Breast epithelium (tissue), 4 donors: Measurements from ENCODE around the gene TECPR1. TPM values are rescaled to one million over a fixed set of nuclear protein-coding genes. Genes with fewer than 3 reads are reported as not detected.

ENCODE experiments used
- DNase-seq, 2 donors: peaks; one replicate each; pipeline ENCODE4 v3.0.0-alpha.2; 2019; ENCODE audit warnings: low spot score in 2 of 2
- H3K27ac ChIP-seq, 2 donors: fragments of 200-600 bp; sonication (generic) in 1 of 2; one replicate each; pipeline ENCODE4 v1.5.1; 2016 to 2019; ENCODE audit warnings: mild to moderate bottlenecking in 1 of 2
- H3K27me3 ChIP-seq, 2 donors: fragments of 200-600 bp; sonication (generic) in 1 of 2; one replicate each; pipeline versions ENCODE4 v1.5.1 to v1.6.0; 2017 to 2019; ENCODE audit warnings: control low read depth in 1 of 2, mild to moderate bottlenecking in 1 of 2
- H3K36me3 ChIP-seq: fragments of 200-600 bp; one replicate; pipeline ENCODE4 v1.5.1; 2019
- H3K4me1 ChIP-seq, 2 donors: fragments of 200-600 bp; sonication (generic); one replicate each; pipeline ENCODE4 v1.5.1; 2016 to 2019; ENCODE audit warnings: control low read depth in 1 of 2
- H3K4me3 ChIP-seq, 3 donors: fragments of 200-600 bp; sonication (generic); 1 replicate in 2 of 3; 2 replicates in 1 of 3; pipeline ENCODE4 v1.5.1; 2016 to 2019; ENCODE audit warnings: mild to moderate bottlenecking in 3 of 3, moderate library complexity in 2 of 3
- H3K9me3 ChIP-seq, 2 donors: fragments of 200-600 bp; sonication (generic) in 1 of 2; one replicate each; pipeline ENCODE4 v1.5.1; 2016 to 2019; ENCODE audit warnings: control low read depth in 1 of 2
- CTCF ChIP-seq, 3 donors: fragments of 450-650 bp; IDR thresholded peaks; one replicate each; pipeline ENCODE4 v1.5.1; 2016 to 2017; ENCODE audit warnings: antibody characterized with exemption in 3 of 3, mild to moderate bottlenecking in 3 of 3, moderate library complexity in 3 of 3
- POLR2A ChIP-seq: fragments of 450-650 bp; IDR thresholded peaks from one replicate; pipeline ENCODE4 v1.6.1; 2016; ENCODE audit warnings: antibody characterized with exemption, mild to moderate bottlenecking, moderate library complexity
- POLR2AphosphoS5 ChIP-seq, 3 donors: sonication (generic); formaldehyde crosslinking; IDR thresholded peaks; one replicate each; pipeline ENCODE4 v1.6.1; 2017; ENCODE audit warnings: antibody characterized with exemption in 3 of 3
- intact Hi-C: fragments of 100-400 bp; cut with DNase I; formaldehyde crosslinking; loops from one replicate; pipeline ENCODE4 v1.15.1; 2023; ENCODE audit warnings: low total_unique reads
- total RNA-seq, 3 donors: library from RNA; depleted of rRNA; stranded (reverse); fragments of >200 nt; gene quantifications; one replicate each; pipeline ENCODE4 v1.1.0, GENCODE V29; 2016

TECPR1 gene
- total RNA-seq, 3 donors from 2014 or later, result 14.7 to 29.7 (median 28.8) TPM

GRCh38 chr7:98210513-98211220, 41.4 kb downstream of the TECPR1 start:
- intact Hi-C loops, result no loop called here
- no peak for DNase-seq
- H3K27ac ChIP-seq, result no peak overlapping the region
- H3K4me1 ChIP-seq, result no peaks in the 10 kb centered on the region
- H3K4me3 ChIP-seq, result peak overlapping the region in 2 of 3 donors; percentile 44 to 65
- H3K27me3 ChIP-seq, result no peaks in the 10 kb centered on the region
- H3K36me3 ChIP-seq, result no peaks in the 10 kb centered on the region
- H3K9me3 ChIP-seq, result no peaks in the 10 kb centered on the region
- TF ChIP-seq POLR2A (no peak), POLR2AphosphoS5 (IDR thresholded peaks at IDR 0.05) (no peak)

GRCh38 chr7:98209166-98209920, 42.7 kb downstream of the TECPR1 start:
- Histone ChIP-seq H3K4me3 (no peak overlapping the region), H3K4me1 (no peaks in the 10 kb centered on the region), H3K9me3 (no peaks in the 10 kb centered on the region), H3K27me3 (no peaks in the 10 kb centered on the region), H3K36me3 (no peaks in the 10 kb centered on the region), H3K27ac (no peak overlapping the region)
- TF ChIP-seq CTCF (IDR thresholded peaks at IDR 0.05) (no peak), POLR2AphosphoS5 (IDR thresholded peaks at IDR 0.05) (no peak), POLR2A (no peak)
- intact Hi-C loops, result no loop called here
- no peak for DNase-seq

GRCh38 chr7:98206451-98207330, 45.3 kb downstream of the TECPR1 start:
- H3K4me3 ChIP-seq, result no peak overlapping the region
- TF ChIP-seq POLR2AphosphoS5 (IDR thresholded peaks at IDR 0.05) (no peak), POLR2A (no peak), CTCF (IDR thresholded peaks at IDR 0.05) (no peak)
- no peaks in the 10 kb centered on the region for H3K4me1 ChIP-seq
- no peaks in the 10 kb centered on the region for H3K27me3 ChIP-seq
- no peaks in the 10 kb centered on the region for H3K9me3 ChIP-seq
- no peak overlapping the region for H3K27ac ChIP-seq
- no peaks in the 10 kb centered on the region for H3K36me3 ChIP-seq
- intact Hi-C loops, result no loop called here
- DNase-seq, result no peak

DNA sequence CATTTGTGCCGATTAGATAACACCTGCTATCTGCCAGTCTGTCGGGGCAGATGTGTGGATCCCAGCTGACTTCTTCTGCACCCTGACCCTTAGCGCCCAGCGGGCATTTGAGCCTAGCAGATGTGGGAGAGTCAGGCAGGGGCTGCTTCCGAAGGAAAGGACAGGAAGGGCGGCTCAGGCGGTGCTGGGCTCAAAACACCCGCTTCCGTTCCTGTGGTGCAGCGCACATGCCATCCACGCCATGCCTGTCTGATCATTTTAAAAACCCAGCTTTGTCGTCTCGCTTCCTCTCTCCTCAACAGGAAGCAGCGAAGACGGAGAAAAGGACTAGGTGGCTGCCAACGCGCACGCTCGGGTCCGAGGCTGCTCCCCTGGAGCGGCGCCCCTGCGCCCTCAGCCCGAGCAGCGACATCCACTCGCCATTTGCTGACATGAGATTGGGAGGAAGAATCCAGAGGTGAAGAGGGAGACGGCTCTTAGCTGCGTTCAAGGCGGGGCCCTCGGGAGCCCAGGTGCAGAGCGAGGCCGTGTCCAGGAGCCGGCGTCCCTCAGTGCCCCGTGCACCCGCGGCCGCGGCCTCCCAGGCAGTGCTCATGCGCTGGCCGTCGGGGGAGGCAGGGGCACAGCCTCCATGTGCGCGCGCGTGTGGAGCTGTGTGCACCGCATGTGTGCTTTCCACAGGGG, 46.7 kb downstream of the TECPR1 start:
- no peak for TF ChIP-seq POLR2A
- no peak for TF ChIP-seq CTCF (IDR thresholded peaks at IDR 0.05)
- Histone ChIP-seq H3K9me3 (no peaks in the 10 kb centered on the region), H3K27ac (no peak overlapping the region), H3K36me3 (no peaks in the 10 kb centered on the region), H3K4me3 (no peak overlapping the region), H3K4me1 (no peaks in the 10 kb centered on the region), H3K27me3 (no peaks in the 10 kb centered on the region)
- intact Hi-C loops, result no loop called here
- DNase-seq, result no peak

- Histone ChIP-seq H3K4me3 (no peak overlapping the region), H3K36me3 (no peaks in the 10 kb centered on the region)
- intact Hi-C loops, result loop anchor here (5.0 kb wide), 1 partner anchor 1078 kb away; no protein-coding TSS in a partner anchor
Observed at GRCh38 chr7:98204670-98205069, 47.4 kb downstream of the TECPR1 start.

More at GRCh38 chr7:98204670-98205069, 47.4 kb downstream of the TECPR1 start:
- Histone ChIP-seq H3K27ac (no peak overlapping the region), H3K27me3 (no peaks in the 10 kb centered on the region), H3K4me1 (no peaks in the 10 kb centered on the region), H3K9me3 (no peaks in the 10 kb centered on the region)
- no peak for TF ChIP-seq CTCF (IDR thresholded peaks at IDR 0.05)
- no peak for TF ChIP-seq POLR2A
- no peak for TF ChIP-seq POLR2AphosphoS5 (IDR thresholded peaks at IDR 0.05)
- no peak for DNase-seq
